ENCODE data around the gene ZBP1.

GRCh38 chr20:57610261-57610952, 9.8 kb downstream of the ZBP1 start:
- TF ChIP-seq CTCF (IDR thresholded peaks at IDR 0.05): no peak
- TF ChIP-seq POLR2A (IDR thresholded peaks at IDR 0.05): no peak
